Hepatocyte (in vitro differentiated cells): Measurements from ENCODE around the gene WNT3A. TPM values are rescaled to one million over a fixed set of nuclear protein-coding genes. Genes with fewer than 3 reads are reported as not detected.

Experiments used
- DNase-seq: peaks from one replicate; pipeline ENCODE4 v3.0.0-alpha.2; 2016; ENCODE audit warnings: low spot score
- H2AFZ ChIP-seq: fragments of 200-600 bp; sonication (generic); 2 replicates; pipeline ENCODE4 v1.6.0; 2016; ENCODE audit warnings: antibody characterized with exemption, mild to moderate bottlenecking
- H3K27ac ChIP-seq: fragments of 200-600 bp; sonication (generic); 2 replicates; pipeline ENCODE4 v1.5.1; 2016; ENCODE audit warnings: mild to moderate bottlenecking
- H3K27me3 ChIP-seq: fragments of 200-600 bp; sonication (generic); 2 replicates; pipeline ENCODE4 v1.6.1; 2016
- H3K36me3 ChIP-seq: fragments of 200-600 bp; sonication (generic); replicated peaks from 2 replicates; pipeline ENCODE4 v1.5.1; 2016; ENCODE audit warnings: low read depth; ENCODE audit not compliant: insufficient read depth
- H3K4me1 ChIP-seq: fragments of 200-600 bp; sonication (generic); 2 replicates; pipeline ENCODE4 v1.5.1; 2016; ENCODE audit warnings: mild to moderate bottlenecking, moderate library complexity; ENCODE audit not compliant: insufficient read depth
- H3K4me2 ChIP-seq: fragments of 200-600 bp; sonication (generic); 2 replicates; pipeline ENCODE4 v1.6.0; 2016
- H3K4me3 ChIP-seq: fragments of 200-600 bp; sonication (generic); 2 replicates; pipeline ENCODE4 v1.5.1; 2016; ENCODE audit warnings: mild to moderate bottlenecking
- H3K79me2 ChIP-seq: fragments of 200-600 bp; sonication (generic); 2 replicates; pipeline ENCODE4 v1.6.0; 2017; ENCODE audit warnings: mild to moderate bottlenecking
- H3K9me2 ChIP-seq: fragments of 200-600 bp; sonication (generic); replicated peaks from 2 replicates; pipeline ENCODE4 v1.6.0; 2017; ENCODE audit warnings: mild to moderate bottlenecking; ENCODE audit not compliant: insufficient read depth
- H3K9me3 ChIP-seq: fragments of 200-600 bp; sonication (generic); 2 replicates; pipeline ENCODE4 v1.5.1; 2016; ENCODE audit warnings: low read depth, mild to moderate bottlenecking
- H4K20me1 ChIP-seq: fragments of 200-600 bp; sonication (generic); 2 replicates; pipeline ENCODE4 v1.6.0; 2016; ENCODE audit warnings: mild to moderate bottlenecking; ENCODE audit not compliant: insufficient read depth, poor library complexity, severe bottlenecking
- EZH2 ChIP-seq: fragments of 200-600 bp; sonication (generic); IDR thresholded peaks from 2 replicates; pipeline ENCODE4 v1.6.1; 2016; ENCODE audit warnings: antibody characterized with exemption, mild to moderate bottlenecking, borderline replicate concordance
- EZH2phosphoT487 ChIP-seq: fragments of 200-600 bp; sonication (generic); IDR thresholded peaks from one replicate; pipeline ENCODE4 v1.6.1; 2018; ENCODE audit warnings: antibody characterized with exemption, mild to moderate bottlenecking, low read depth, moderate library complexity; ENCODE audit not compliant: unreplicated experiment, severe bottlenecking
- WGBS: methylation state at CpG from one replicate; pipeline ENCODE4 v1.1.6; 2016; ENCODE audit warnings: low lambda C conversion rate; ENCODE audit errors: missing lambda C conversion rate; 5-methylcytosine and 5-hydroxymethylcytosine counted together
- polyA plus RNA-seq: library from polyadenylated mRNA; unstranded; fragments of >200 nt; fragmentation: Nextera tagmentation; extraction: Ambion mirVana; gene quantifications from 2 replicates; pipeline ENCODE4 v1.2.1, GENCODE V29; 2016
- total RNA-seq: library from RNA; depleted of rRNA; stranded (reverse); fragments of >200 nt; gene quantifications from 2 replicates; pipeline ENCODE4 v1.2.3, GENCODE V29; 2014
- TF ChIP-seq, protein P1 (sequence below): fragments of 200-600 bp; sonication (generic); IDR thresholded peaks from 2 replicates; pipeline ENCODE4 v1.5.1; 2016; ENCODE audit warnings: antibody characterized with exemption, mild to moderate bottlenecking; ENCODE audit not compliant: poor library complexity

Gene WNT3A
- total and polyA plus RNA-seq, 2 experiments from 2014 or later = 0.03 TPM; not detected in 1

DNA sequence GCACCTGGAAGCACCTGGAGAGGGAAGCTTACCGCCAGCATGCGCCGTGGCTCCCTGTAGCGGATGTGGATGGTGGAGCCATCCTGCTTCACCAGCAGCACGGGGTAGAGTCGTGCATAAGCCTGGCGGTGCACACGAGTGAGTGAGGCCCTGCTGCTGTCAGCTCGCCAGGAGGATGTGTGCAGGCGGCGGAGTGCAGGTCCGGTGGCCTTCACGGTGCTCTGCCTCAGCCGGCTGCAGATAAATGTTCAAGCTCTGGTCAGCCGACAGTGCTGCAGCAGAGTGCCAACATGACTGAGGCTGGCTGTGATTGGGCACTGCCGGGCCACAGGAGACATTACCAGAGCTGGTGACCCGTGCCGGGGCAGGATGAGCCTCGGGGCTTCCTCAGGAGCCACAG is 100.8 kb downstream of the WNT3A start:
- no peak overlapping the region for H3K4me2 ChIP-seq

DNA sequence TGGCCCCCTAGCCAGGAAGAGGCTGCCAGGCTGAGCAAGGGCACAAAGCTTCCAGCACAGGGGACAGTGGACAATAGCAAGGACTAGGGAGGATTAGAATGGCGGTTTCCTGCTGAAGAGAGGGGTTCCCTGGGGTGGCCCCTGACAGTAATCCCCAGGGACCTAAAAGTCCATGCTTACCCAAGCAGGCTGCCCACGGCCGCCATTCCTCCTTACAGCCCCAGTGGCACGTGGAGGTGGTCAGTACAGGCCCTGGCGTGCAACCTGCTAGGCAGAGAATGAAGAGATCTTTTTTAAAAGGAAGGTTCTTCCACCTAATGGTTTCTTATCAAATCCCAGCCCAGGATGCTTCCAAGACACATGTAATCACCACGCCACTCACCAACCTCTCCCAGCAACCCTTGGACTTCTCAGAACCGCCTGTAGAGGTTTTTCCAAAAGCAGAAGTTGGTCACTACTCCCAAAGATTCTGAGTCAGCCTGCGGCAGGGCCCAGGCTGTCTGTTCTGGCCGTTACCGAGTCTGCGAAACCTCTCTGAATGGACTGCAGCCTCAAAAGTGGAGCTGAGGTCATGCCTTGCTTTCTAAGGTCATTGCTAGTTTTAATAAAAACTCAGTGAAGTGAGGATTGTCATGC is 101.4 kb downstream of the WNT3A start:
- H3K27me3 ChIP-seq = no peaks in the 10 kb centered on the region
- no peaks in the 10 kb centered on the region for H3K36me3 ChIP-seq
- peaks cover 17% of the 10 kb centered on the region for H3K4me1 ChIP-seq
- WGBS = 88% methylated on average over 11 of the region's 11 CpGs
- TF ChIP-seq, protein P1, sequence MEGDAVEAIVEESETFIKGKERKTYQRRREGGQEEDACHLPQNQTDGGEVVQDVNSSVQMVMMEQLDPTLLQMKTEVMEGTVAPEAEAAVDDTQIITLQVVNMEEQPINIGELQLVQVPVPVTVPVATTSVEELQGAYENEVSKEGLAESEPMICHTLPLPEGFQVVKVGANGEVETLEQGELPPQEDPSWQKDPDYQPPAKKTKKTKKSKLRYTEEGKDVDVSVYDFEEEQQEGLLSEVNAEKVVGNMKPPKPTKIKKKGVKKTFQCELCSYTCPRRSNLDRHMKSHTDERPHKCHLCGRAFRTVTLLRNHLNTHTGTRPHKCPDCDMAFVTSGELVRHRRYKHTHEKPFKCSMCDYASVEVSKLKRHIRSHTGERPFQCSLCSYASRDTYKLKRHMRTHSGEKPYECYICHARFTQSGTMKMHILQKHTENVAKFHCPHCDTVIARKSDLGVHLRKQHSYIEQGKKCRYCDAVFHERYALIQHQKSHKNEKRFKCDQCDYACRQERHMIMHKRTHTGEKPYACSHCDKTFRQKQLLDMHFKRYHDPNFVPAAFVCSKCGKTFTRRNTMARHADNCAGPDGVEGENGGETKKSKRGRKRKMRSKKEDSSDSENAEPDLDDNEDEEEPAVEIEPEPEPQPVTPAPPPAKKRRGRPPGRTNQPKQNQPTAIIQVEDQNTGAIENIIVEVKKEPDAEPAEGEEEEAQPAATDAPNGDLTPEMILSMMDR = no peak
- TF ChIP-seq EZH2 (no peak), EZH2phosphoT487 (no peak)
- H3K4me3 ChIP-seq = peak overlapping the region; percentile 96
- peak overlapping the region; percentile 93 for H3K4me2 ChIP-seq
- H3K9me2 ChIP-seq = no peaks in the 10 kb centered on the region
- no peak for DNase-seq
- H3K9me3 ChIP-seq = no peaks in the 10 kb centered on the region
- H2AFZ ChIP-seq = no peak overlapping the region
- H3K79me2 ChIP-seq = peaks cover 13% of the 10 kb centered on the region
- H3K27ac ChIP-seq = peak overlapping the region; percentile 94
- no peaks in the 10 kb centered on the region for H4K20me1 ChIP-seq

More for the DNA sequence above, 100.8 kb downstream of the WNT3A start:
- no peaks in the 10 kb centered on the region for H3K9me3 ChIP-seq
- no peak overlapping the region for H3K4me3 ChIP-seq
- no peak overlapping the region for H3K27ac ChIP-seq
- peaks cover 13% of the 10 kb centered on the region for H3K79me2 ChIP-seq
- H4K20me1 ChIP-seq = no peaks in the 10 kb centered on the region
- no peaks in the 10 kb centered on the region for H3K36me3 ChIP-seq
- WGBS = 98% methylated on average over 19 of the region's 19 CpGs
- H3K9me2 ChIP-seq = no peaks in the 10 kb centered on the region
- no peak for DNase-seq
- no peak overlapping the region for H2AFZ ChIP-seq
- H3K4me1 ChIP-seq = peaks cover 17% of the 10 kb centered on the region
- TF ChIP-seq EZH2 (no peak), EZH2phosphoT487 (no peak)
- TF ChIP-seq, protein P1 = no peak
- H3K27me3 ChIP-seq = no peaks in the 10 kb centered on the region

DNA sequence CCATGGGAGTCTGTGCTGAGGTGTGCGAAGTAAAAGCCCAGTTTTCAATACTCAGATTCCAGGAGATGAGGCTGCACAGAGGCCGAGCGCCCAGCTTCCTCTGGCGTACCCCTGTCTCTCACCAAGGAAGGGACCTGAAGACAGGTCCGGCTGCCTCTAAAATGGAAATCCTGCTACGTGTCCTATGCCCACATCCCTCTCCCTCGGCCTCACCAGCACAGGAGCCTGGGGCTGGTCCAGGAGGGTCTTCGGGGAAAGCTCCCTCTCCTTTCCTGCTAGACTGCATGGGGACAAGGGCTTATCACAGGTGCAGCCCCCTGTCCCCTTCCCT is 101.9 kb downstream of the WNT3A start:
- Histone ChIP-seq H3K9me3 (no peaks in the 10 kb centered on the region), H3K36me3 (no peaks in the 10 kb centered on the region), H3K4me3 (peak overlapping the region; percentile 96), H4K20me1 (no peaks in the 10 kb centered on the region), H3K79me2 (peaks cover 13% of the 10 kb centered on the region), H3K27ac (peak overlapping the region; percentile 94), H3K27me3 (no peaks in the 10 kb centered on the region), H3K4me1 (peaks cover 15% of the 10 kb centered on the region), H3K9me2 (no peaks in the 10 kb centered on the region), H2AFZ (peak overlapping the region; percentile 78), H3K4me2 (peak overlapping the region; percentile 93)
- WGBS = 14% methylated on average over 8 of the region's 8 CpGs
- no peak for TF ChIP-seq EZH2
- TF ChIP-seq, protein P1 = no peak
- no peak for TF ChIP-seq EZH2phosphoT487
- DNase-seq = no peak
